Adrenal gland (tissue), 12 donors: Measurements from ENCODE around the gene ARL5C. TPM values are rescaled to one million over a fixed set of nuclear protein-coding genes. Genes with fewer than 3 reads are reported as not detected.

Experiments used
- DNase-seq, 7 donors: peaks; one replicate each; pipeline ENCODE4 v3.0.0-alpha.2; 2019 to 2020
- H3K27ac ChIP-seq, 5 donors: fragments of 200-600 bp; sonication (generic) in 4 of 5; 1 replicate in 3 of 5; 2 replicates in 2 of 5; pipeline versions ENCODE4 v1.5.1 to v1.8.0; 2016 to 2020; ENCODE audit warnings: mild to moderate bottlenecking in 1 of 5
- H3K27me3 ChIP-seq: fragments of 200-600 bp; 2 replicates; pipeline ENCODE4 v1.8.0; 2021
- H3K36me3 ChIP-seq, 2 donors: fragments of 200-600 bp; replicated peaks in 1 of 2; 1 replicate in 1 of 2; 2 replicates in 1 of 2; pipeline versions ENCODE4 v1.5.1 to v1.8.0; 2018 to 2022
- H3K4me1 ChIP-seq, 2 donors: fragments of 200-600 bp; replicated peaks in 1 of 2; 1 replicate in 1 of 2; 2 replicates in 1 of 2; pipeline versions ENCODE4 v1.5.1 to v1.8.0; 2018 to 2021
- H3K4me3 ChIP-seq, 4 donors: fragments of 200-600 bp; sonication (generic) in 3 of 4; one replicate each; pipeline ENCODE4 v1.5.1; 2016 to 2018
- H3K9me3 ChIP-seq, 3 donors: fragments of 200-600 bp; sonication (generic) in 1 of 3; replicated peaks in 1 of 3; 1 replicate in 2 of 3; 2 replicates in 1 of 3; pipeline versions ENCODE4 v1.5.1 to v1.8.0; 2016 to 2021
- POLR2A ChIP-seq, 2 donors: fragments of 450-650 bp; IDR thresholded peaks; one replicate each; pipeline ENCODE4 v1.6.1; 2017; ENCODE audit warnings: antibody characterized with exemption in 2 of 2, mild to moderate bottlenecking in 2 of 2, moderate library complexity in 1 of 2
- WGBS, 4 donors: extraction: QIAGEN DNeasy Blood & Tissue Kit in 2 of 4; methylation state at CpG; one replicate each; pipeline versions ENCODE4 v1.1.5 to v1.1.7; 2013 to 2017; 5-methylcytosine and 5-hydroxymethylcytosine counted together
- intact Hi-C, 2 donors: fragments of 100-400 bp; cut with DNase I; formaldehyde crosslinking; loops; one replicate each; pipeline versions ENCODE4 v1.14.1 to v1.15.0; 2022 to 2023
- polyA plus RNA-seq, 3 donors: library from polyadenylated mRNA; stranded (reverse); fragments of 200-250 nt in 2 of 3; fragments of 350-450 nt in 1 of 3; fragmentation: Illumina TruSeq in 1 of 3; extraction: RNeasy Lipid Tissue Mini Kit (QIAGEN cat#74804) in 1 of 3; gene quantifications; one replicate each; pipeline ENCODE4 v1.2.3, GENCODE V29; 2013 to 2014
- total RNA-seq, 9 donors: library from RNA; depleted of rRNA in 4 of 9; stranded (reverse); fragments of >200 nt in 4 of 9; fragments of 120-200 nt in 1 of 9; fragmentation: NEBNext Ultra II Directional in 1 of 9; extraction: Animal tissue kit (Norgen Biotek cat#: 25700) in 1 of 9; gene quantifications; one replicate each; pipeline versions ENCODE4 v1.1.0 to v1.2.4, GENCODE V29; 2013 to 2023
- TF ChIP-seq, protein P1 (sequence below), 6 experiments: fragments of 450-650 bp in 4 of 6; fragments of 200-600 bp in 2 of 6; sonication (generic) in 1 of 6; IDR thresholded peaks; 1 replicate in 5 of 6; 2 replicates in 1 of 6; pipeline versions ENCODE4 v1.5.1 to v1.8.0; 2016 to 2021; ENCODE audit warnings: antibody characterized with exemption in 6 of 6, mild to moderate bottlenecking in 2 of 6, moderate library complexity in 1 of 6
- donor health status: healthy with polysubstance abuse.
- donor health status: Bipolar disorder and iron deficiency.
- donor health status: DM: yes; HTN: yes; CAD: no.
- donor health status: DM: no; HTN: no; CAD: no.
- donor health status: DM: no; HTN: no; CAD: no.
- donor health status: DM: yes; HTN: yes; CAD: no.

The ARL5C gene
- total and polyA plus RNA-seq, 12 donors = not detected

- Histone ChIP-seq H3K9me3 (no peaks in the 10 kb centered on the region), H3K4me3 (no peak overlapping the region), H3K27ac (no peak overlapping the region), H3K4me1 (no peaks in the 10 kb centered on the region), H3K36me3 (no peaks in the 10 kb centered on the region), H3K27me3 (no peaks in the 10 kb centered on the region)
- no peak for TF ChIP-seq POLR2A (IDR thresholded peaks at IDR 0.05)
- TF ChIP-seq, protein P1, sequence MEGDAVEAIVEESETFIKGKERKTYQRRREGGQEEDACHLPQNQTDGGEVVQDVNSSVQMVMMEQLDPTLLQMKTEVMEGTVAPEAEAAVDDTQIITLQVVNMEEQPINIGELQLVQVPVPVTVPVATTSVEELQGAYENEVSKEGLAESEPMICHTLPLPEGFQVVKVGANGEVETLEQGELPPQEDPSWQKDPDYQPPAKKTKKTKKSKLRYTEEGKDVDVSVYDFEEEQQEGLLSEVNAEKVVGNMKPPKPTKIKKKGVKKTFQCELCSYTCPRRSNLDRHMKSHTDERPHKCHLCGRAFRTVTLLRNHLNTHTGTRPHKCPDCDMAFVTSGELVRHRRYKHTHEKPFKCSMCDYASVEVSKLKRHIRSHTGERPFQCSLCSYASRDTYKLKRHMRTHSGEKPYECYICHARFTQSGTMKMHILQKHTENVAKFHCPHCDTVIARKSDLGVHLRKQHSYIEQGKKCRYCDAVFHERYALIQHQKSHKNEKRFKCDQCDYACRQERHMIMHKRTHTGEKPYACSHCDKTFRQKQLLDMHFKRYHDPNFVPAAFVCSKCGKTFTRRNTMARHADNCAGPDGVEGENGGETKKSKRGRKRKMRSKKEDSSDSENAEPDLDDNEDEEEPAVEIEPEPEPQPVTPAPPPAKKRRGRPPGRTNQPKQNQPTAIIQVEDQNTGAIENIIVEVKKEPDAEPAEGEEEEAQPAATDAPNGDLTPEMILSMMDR (IDR thresholded peaks at IDR 0.05) = no peak
- WGBS, 4 donors = 55 to 85% (median 73%) methylated on average over 1 to 2 of the region's 2 CpGs
- DNase-seq = no peak
- intact Hi-C loops = loop anchor here in 1 of 2 donors (10.0 kb wide), 1 partner anchor 64 kb away; no protein-coding TSS in a partner anchor
These were observed 26.8 kb downstream of the ARL5C start for GRCh38 chr17:39139161-39139511.

DNA sequence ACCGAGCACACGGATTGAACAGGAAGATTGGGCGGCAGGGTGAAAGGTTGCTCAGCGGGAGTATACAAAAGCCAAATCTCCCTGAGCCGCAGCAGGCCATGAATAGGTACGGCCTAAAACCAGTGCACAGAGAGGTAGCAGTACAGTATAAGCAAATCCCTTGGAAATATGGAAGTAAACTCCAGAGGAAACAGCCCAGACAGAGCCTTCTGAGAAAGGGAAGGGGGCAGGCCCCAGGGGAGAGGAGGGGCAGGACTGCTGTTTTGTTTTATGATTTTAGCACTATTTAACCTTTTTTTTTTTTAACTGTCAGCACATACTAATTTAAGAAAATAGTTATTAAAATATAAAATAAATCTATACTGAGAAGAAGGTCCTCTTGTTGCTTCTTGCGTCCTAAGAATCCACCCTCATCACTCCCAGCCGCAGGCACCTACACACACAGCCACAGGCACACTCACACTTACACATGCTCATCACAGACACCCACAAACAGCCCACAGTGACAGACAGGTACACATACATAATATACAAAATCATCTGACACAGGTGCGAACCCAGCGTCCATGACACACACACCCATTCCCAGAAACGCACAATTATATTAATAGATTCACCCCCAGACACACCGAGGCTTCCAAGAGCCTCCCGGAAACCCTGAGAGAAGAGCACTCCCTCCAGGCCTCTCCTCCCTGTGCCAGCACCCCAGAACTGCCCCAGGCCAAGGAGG, 27.4 kb downstream of the ARL5C start:
- no peak for DNase-seq
- WGBS, 4 donors = 83 to 87% (median 86%) methylated on average over 13 of the region's 13 CpGs
- H3K9me3 ChIP-seq = no peaks in the 10 kb centered on the region
- no peaks in the 10 kb centered on the region for H3K4me1 ChIP-seq
- no peaks in the 10 kb centered on the region for H3K36me3 ChIP-seq
- TF ChIP-seq POLR2A (IDR thresholded peaks at IDR 0.05) = no peak
- TF ChIP-seq, protein P1 (IDR thresholded peaks at IDR 0.05) = no peak
- H3K27me3 ChIP-seq = no peaks in the 10 kb centered on the region
- no peak overlapping the region for H3K27ac ChIP-seq
- H3K4me3 ChIP-seq = no peak overlapping the region
- intact Hi-C loops = loop anchor here in 1 of 2 donors (10.0 kb wide), 1 partner anchor 64 kb away; no protein-coding TSS in a partner anchor

DNA sequence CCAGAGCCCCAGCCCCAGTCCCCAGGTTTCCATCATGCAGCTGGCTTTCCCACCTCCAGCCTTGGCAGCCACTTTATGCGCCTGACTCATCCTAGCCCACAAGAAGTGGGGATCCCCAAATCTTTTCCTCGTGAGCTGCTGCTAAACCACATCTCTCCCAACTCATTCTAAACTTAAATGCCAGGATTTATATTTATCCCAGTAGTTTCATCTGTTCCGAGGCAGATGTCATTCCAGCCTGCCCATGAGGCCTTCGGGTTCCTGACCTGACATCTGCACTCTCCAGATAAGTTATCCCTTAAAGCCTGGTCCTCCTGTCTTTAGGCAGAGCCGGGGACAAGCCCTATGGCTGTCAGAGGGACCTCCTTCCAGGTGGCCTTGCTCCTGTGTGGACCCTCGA, 31.1 kb downstream of the ARL5C start:
- intact Hi-C loops = loop anchor here in 1 of 2 donors (10.0 kb wide), 1 partner anchor 60 kb away; no protein-coding TSS in a partner anchor
- H3K27ac ChIP-seq = no peak overlapping the region
- no peaks in the 10 kb centered on the region for H3K9me3 ChIP-seq
- H3K4me1 ChIP-seq = no peaks in the 10 kb centered on the region
- H3K4me3 ChIP-seq = no peak overlapping the region
- no peak for DNase-seq
- H3K27me3 ChIP-seq = no peaks in the 10 kb centered on the region
- no peaks in the 10 kb centered on the region for H3K36me3 ChIP-seq
- 74 to 84% (median 81%) methylated on average over 5 to 6 of the region's 6 CpGs for WGBS, 4 donors
- TF ChIP-seq POLR2A (IDR thresholded peaks at IDR 0.05) = no peak
- TF ChIP-seq, protein P1 (IDR thresholded peaks at IDR 0.05) = no peak

- no peak overlapping the region for H3K27ac ChIP-seq
- no peaks in the 10 kb centered on the region for H3K4me1 ChIP-seq
- DNase-seq = peak in 6 of 7 donors; percentile 44 to 67 (median 60)
- TF ChIP-seq, protein P1 (IDR thresholded peaks at IDR 0.05) = no peak
- TF ChIP-seq POLR2A (IDR thresholded peaks at IDR 0.05) = no peak
- H3K4me3 ChIP-seq = no peak overlapping the region
- intact Hi-C loops = loop anchor here in 1 of 2 donors (10.0 kb wide), 1 partner anchor 57 kb away; no protein-coding TSS in a partner anchor
- no peaks in the 10 kb centered on the region for H3K9me3 ChIP-seq
- H3K36me3 ChIP-seq = no peaks in the 10 kb centered on the region
- no peaks in the 10 kb centered on the region for H3K27me3 ChIP-seq
- WGBS, 4 donors = 59 to 84% (median 66%) methylated on average over 4 to 7 of the region's 7 CpGs
These were observed 33.8 kb downstream of the ARL5C start for GRCh38 chr17:39132192-39132610.
